OCI-LY7 (cell line): ENCODE measurements around the gene EPS15. TPM values are rescaled to one million over a fixed set of nuclear protein-coding genes. Genes with fewer than 3 reads are reported as not detected.

Experiments used
- BruUV-seq: library from RNA; stranded (reverse); fragments of 400-500 nt; replicated peaks from 2 replicates; lab custom pipeline; 2021; lab: Mats Ljungman, UMichigan
- CTCF ChIA-PET: fragments of 300-600 bp; sonication (Branson Sonifier 250); formaldehyde crosslinking; loops from one replicate; lab custom pipeline; 2022; ENCODE audit warnings: antibody characterized with exemption; ENCODE audit not compliant: unreplicated experiment; lab: Charles Lee
- POLR2A ChIA-PET: fragments of 300-600 bp; sonication (Branson Sonifier 250); formaldehyde crosslinking; loops from one replicate; lab custom pipeline; 2022; ENCODE audit warnings: antibody characterized with exemption; lab: Charles Lee
- DNase-seq: peaks from one replicate; pipeline ENCODE4 v3.0.0-alpha.2; 2015; ENCODE audit warnings: low spot score
- H2AFZ ChIP-seq: fragments of 200-600 bp; sonication (generic), shearing (Covaris generic); 2 replicates; pipeline ENCODE4 v1.6.1; 2014; ENCODE audit warnings: mild to moderate bottlenecking, antibody characterized with exemption, low read length, moderate library complexity
- H3K27ac ChIP-seq: fragments of 200-600 bp; sonication (generic); 2 replicates; pipeline ENCODE4 v1.5.1; 2014; ENCODE audit warnings: mixed run types, low read depth, mild to moderate bottlenecking, moderate library complexity, low read length, inconsistent platforms; ENCODE audit not compliant: poor library complexity, severe bottlenecking
- H3K36me3 ChIP-seq: fragments of 200-600 bp; sonication (generic); 2 replicates; pipeline ENCODE4 v1.6.1; 2014; ENCODE audit warnings: mild to moderate bottlenecking, antibody characterized with exemption, low read length, moderate library complexity, mixed read lengths; ENCODE audit not compliant: insufficient read depth
- H3K4me1 ChIP-seq: fragments of 200-600 bp; sonication (generic); 2 replicates; pipeline ENCODE4 v1.5.1; 2014; ENCODE audit warnings: mild to moderate bottlenecking, low read length; ENCODE audit not compliant: insufficient read depth, poor library complexity, severe bottlenecking
- H3K4me2 ChIP-seq: fragments of 200-600 bp; sonication (generic); 2 replicates; pipeline ENCODE4 v1.6.1; 2014; ENCODE audit warnings: mild to moderate bottlenecking, low read length
- H3K4me3 ChIP-seq: fragments of 200-600 bp; sonication (generic); 2 replicates; pipeline ENCODE4 v1.5.1; 2014; ENCODE audit warnings: mild to moderate bottlenecking, low read depth, low read length; ENCODE audit not compliant: poor library complexity, severe bottlenecking
- H3K79me2 ChIP-seq: fragments of 200-600 bp; sonication (generic); 2 replicates; pipeline ENCODE4 v1.6.1; 2016; ENCODE audit warnings: low read depth, mild to moderate bottlenecking, low read length, moderate library complexity, mixed read lengths; ENCODE audit not compliant: insufficient read depth
- H3K9me2 ChIP-seq: fragments of 200-600 bp; sonication (generic); 2 replicates; pipeline ENCODE4 v1.6.1; 2016; ENCODE audit warnings: mild to moderate bottlenecking, low read length, mixed read lengths; ENCODE audit not compliant: insufficient read depth
- H3K9me3 ChIP-seq: fragments of 200-600 bp; sonication (generic); 2 replicates; pipeline ENCODE4 v1.6.1; 2014; ENCODE audit warnings: mild to moderate bottlenecking, mixed run types, low read length, mixed read lengths
- H4K20me1 ChIP-seq: fragments of 200-600 bp; sonication (generic); 2 replicates; pipeline ENCODE4 v1.6.1; 2014; ENCODE audit warnings: mild to moderate bottlenecking, antibody characterized with exemption, low read length, moderate library complexity, mixed read lengths; ENCODE audit not compliant: insufficient read depth
- EZH2phosphoT487 ChIP-seq: fragments of 200-600 bp; sonication (generic); IDR thresholded peaks from 2 replicates; pipeline ENCODE4 v1.6.1; 2018; ENCODE audit warnings: low read depth, borderline replicate concordance, mild to moderate bottlenecking, mixed run types, antibody characterized with exemption, low read length, moderate library complexity, mixed read lengths
- intact Hi-C: fragments of 100-400 bp; cut with micrococcal nuclease; formaldehyde crosslinking; loops from one replicate; pipeline ENCODE4 v1.10.0; 2022; ENCODE audit not compliant: unreplicated experiment
- total RNA-seq, 2 experiments: library from RNA; depleted of rRNA in 1 of 2; stranded (reverse); fragments of >200 nt in 1 of 2; shearing (Covaris generic) in 1 of 2; gene quantifications; 2 replicates each; pipeline ENCODE4 v1.2.3, GENCODE V29; 2014 to 2022
- TF ChIP-seq, protein P1 (sequence below): fragments of 200-600 bp; sonication (generic); conservative IDR thresholded peaks from 2 replicates; pipeline ENCODE4 v1.5.1; 2014; ENCODE audit warnings: mild to moderate bottlenecking, antibody characterized with exemption, low read length, moderate library complexity, mixed read lengths

The EPS15 gene
- total RNA-seq, 2 experiments from 2014 or later = 23.8 to 73.2 TPM

DNA sequence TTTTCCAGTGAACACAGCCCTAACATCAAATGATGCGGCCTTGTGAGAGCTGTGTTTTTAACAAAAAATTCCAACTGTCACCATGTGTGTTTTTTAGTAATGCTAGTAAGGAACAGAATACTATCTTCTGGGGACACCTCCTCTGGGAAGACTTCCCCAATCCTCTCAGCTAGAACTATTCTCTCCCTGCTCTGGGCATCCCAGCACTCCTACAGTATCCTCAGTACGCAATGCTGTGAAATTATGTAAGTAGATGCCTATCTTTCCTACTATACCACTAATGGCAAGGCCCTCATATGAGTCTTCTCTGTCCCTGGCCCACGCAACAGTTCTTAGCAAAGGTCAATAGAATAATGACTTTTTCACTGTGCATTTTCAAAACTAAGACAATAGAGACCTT, 169.2 kb downstream of the EPS15 start:
- ChIA-PET POLR2A (no interaction called here), CTCF (no interaction called here)
- TF ChIP-seq, protein P1, sequence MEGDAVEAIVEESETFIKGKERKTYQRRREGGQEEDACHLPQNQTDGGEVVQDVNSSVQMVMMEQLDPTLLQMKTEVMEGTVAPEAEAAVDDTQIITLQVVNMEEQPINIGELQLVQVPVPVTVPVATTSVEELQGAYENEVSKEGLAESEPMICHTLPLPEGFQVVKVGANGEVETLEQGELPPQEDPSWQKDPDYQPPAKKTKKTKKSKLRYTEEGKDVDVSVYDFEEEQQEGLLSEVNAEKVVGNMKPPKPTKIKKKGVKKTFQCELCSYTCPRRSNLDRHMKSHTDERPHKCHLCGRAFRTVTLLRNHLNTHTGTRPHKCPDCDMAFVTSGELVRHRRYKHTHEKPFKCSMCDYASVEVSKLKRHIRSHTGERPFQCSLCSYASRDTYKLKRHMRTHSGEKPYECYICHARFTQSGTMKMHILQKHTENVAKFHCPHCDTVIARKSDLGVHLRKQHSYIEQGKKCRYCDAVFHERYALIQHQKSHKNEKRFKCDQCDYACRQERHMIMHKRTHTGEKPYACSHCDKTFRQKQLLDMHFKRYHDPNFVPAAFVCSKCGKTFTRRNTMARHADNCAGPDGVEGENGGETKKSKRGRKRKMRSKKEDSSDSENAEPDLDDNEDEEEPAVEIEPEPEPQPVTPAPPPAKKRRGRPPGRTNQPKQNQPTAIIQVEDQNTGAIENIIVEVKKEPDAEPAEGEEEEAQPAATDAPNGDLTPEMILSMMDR = no peak
- no peak for TF ChIP-seq EZH2phosphoT487
- no peak overlapping the region for H2AFZ ChIP-seq
- no peaks in the 10 kb centered on the region for H3K79me2 ChIP-seq
- BruUV-seq = no TSS peak
- H3K4me3 ChIP-seq = no peak overlapping the region
- H3K4me1 ChIP-seq = no peaks in the 10 kb centered on the region
- DNase-seq = no peak
- intact Hi-C loops = loop anchor here (10.0 kb wide), 1 partner anchor 425 kb away; no protein-coding TSS in a partner anchor
- no peaks in the 10 kb centered on the region for H4K20me1 ChIP-seq
- peaks cover 5% of the 10 kb centered on the region; the same call in 1 of the 2 replicates for H3K36me3 ChIP-seq
- H3K9me3 ChIP-seq = no peaks in the 10 kb centered on the region
- no peak overlapping the region for H3K4me2 ChIP-seq
- no peak overlapping the region for H3K27ac ChIP-seq
- H3K9me2 ChIP-seq = 0 out of 2 replicates have a peak, but pooled peaks cover 2% of the 10 kb centered on the region

DNA sequence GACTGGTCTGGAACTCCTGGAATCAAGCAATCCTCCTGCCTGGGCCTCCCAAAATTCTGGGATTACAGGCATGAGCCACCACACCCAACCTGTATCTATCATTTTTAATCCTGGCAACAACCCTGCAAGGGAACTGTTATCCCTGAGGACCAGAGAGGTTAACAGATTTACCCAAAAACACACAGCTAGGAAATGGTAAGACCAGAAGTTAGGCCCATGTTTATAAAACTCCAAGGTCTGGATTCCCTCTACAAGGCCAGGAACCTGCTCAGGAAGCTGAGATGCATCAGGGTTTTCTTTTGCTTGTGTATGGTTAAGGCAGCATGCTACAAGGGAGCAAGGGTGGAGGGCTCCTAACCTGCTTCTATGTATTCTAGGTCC, 170.9 kb downstream of the EPS15 start:
- Histone ChIP-seq H3K9me2 (0 out of 2 replicates have a peak, but pooled peaks cover 2% of the 10 kb centered on the region), H3K4me3 (no peak overlapping the region), H4K20me1 (no peaks in the 10 kb centered on the region), H3K4me2 (no peak overlapping the region), H3K9me3 (no peaks in the 10 kb centered on the region), H2AFZ (no peak overlapping the region), H3K27ac (no peak overlapping the region), H3K79me2 (no peaks in the 10 kb centered on the region), H3K4me1 (no peaks in the 10 kb centered on the region), H3K36me3 (no peaks in the 10 kb centered on the region)
- no TSS peak for BruUV-seq
- ChIA-PET CTCF (no interaction called here), POLR2A (no interaction called here)
- no peak for DNase-seq
- intact Hi-C loops = loop anchor here (10.0 kb wide), 1 partner anchor 427 kb away; no protein-coding TSS in a partner anchor
- TF ChIP-seq EZH2phosphoT487 = no peak
- TF ChIP-seq, protein P1 = no peak

GRCh38 chr1:51347398-51348146, 171.5 kb downstream of the EPS15 start:
- Histone ChIP-seq H3K4me2 (no peak overlapping the region), H3K9me2 (0 out of 2 replicates have a peak, but pooled peaks cover under 1% of the 10 kb centered on the region), H4K20me1 (no peaks in the 10 kb centered on the region), H3K9me3 (no peaks in the 10 kb centered on the region), H3K4me3 (no peak overlapping the region), H3K4me1 (no peaks in the 10 kb centered on the region), H3K36me3 (no peaks in the 10 kb centered on the region), H3K27ac (no peak overlapping the region), H2AFZ (no peak overlapping the region), H3K79me2 (no peaks in the 10 kb centered on the region)
- DNase-seq = no peak
- BruUV-seq = no TSS peak
- intact Hi-C loops = loop anchor here (10.0 kb wide), 1 partner anchor 427 kb away; no protein-coding TSS in a partner anchor
- no peak for TF ChIP-seq EZH2phosphoT487
- TF ChIP-seq, protein P1 = no peak
- POLR2A ChIA-PET = interaction anchor here (0.9 to 1.1 kb wide), 3 partner anchors 11 to 341 kb away, joined by 3 to 4 read pairs (median 3); no protein-coding TSS in a partner anchor
- CTCF ChIA-PET = no interaction called here
